HG03175 (cell line): ENCODE data around the gene RNF113B.

Experiments
- ATAC-seq: cut with Tn5 transposase; IDR thresholded peaks from one replicate; pipeline ENCODE4 v1.9.1; 2021; ENCODE audit warnings: mild to moderate bottlenecking, moderate library complexity; ENCODE audit not compliant: unreplicated experiment

RNF113B gene

DNA sequence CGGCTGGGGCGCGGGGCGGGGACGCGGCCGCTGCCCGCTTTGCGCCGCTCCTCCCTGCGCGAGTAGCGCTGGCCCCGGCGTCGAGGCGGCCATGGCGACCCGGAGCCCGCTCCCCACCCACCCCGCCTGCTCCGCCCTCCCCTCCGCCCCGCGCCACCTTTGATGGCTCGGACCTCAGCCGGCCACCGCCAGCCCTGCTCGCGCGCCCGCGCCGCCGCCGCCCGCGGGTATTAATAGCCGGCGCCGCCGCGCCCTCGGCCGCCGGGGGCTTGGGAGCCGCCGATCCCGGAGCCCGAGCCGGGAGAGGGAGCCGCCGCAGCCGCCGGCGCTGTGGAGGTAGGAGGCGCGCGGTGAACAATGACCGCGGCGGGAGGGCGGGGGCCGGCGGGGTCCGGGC, 33.9 kb downstream of the RNF113B start:
- no peak for ATAC-seq

DNA sequence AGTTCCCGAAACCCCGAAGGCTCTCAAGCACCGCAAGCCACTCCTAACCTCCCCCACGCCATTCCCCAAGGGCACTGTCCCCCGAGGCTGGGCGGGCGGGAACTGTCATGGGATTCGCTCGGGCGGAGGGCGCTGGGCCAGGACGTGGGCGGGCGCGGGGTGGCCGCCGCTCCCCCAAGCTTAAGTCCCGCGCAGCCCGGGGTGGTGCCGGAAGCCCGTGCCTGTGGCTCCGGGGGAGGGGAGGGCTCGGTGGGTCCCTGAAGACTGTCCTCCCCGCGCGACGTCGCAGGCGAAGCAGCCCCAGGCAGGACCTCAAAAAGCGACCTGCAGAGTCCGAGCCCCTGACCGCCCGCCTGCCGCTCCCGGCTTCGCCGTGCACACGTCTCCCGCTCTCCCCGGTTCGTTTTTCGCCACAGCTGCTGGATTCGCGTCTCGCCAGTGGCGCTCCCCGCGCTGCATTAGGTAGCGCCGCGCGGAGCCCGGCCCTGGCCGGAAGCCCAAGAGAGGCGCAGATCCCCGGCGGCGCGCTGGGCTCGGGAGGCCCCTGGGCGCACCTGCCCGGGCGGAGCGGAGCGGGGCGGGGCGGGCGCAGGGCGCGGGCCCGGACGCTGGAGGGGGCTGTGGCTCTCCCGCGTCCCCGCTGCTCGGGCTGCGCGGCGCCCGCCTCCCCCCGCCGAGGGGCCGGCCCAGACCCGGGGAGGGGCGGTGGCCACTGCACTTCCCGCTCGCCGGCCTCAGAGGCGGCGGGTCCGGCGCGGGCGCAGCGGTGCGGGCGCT, 34.5 kb downstream of the RNF113B start, which contains the start of gene FARP1:
FARP1 (plus strand) TSS at position 715 of the 777 bp plus-strand sequence. CDS start 70,149 bp downstream, outside the sequence.
- peak; percentile 79 for ATAC-seq

DNA sequence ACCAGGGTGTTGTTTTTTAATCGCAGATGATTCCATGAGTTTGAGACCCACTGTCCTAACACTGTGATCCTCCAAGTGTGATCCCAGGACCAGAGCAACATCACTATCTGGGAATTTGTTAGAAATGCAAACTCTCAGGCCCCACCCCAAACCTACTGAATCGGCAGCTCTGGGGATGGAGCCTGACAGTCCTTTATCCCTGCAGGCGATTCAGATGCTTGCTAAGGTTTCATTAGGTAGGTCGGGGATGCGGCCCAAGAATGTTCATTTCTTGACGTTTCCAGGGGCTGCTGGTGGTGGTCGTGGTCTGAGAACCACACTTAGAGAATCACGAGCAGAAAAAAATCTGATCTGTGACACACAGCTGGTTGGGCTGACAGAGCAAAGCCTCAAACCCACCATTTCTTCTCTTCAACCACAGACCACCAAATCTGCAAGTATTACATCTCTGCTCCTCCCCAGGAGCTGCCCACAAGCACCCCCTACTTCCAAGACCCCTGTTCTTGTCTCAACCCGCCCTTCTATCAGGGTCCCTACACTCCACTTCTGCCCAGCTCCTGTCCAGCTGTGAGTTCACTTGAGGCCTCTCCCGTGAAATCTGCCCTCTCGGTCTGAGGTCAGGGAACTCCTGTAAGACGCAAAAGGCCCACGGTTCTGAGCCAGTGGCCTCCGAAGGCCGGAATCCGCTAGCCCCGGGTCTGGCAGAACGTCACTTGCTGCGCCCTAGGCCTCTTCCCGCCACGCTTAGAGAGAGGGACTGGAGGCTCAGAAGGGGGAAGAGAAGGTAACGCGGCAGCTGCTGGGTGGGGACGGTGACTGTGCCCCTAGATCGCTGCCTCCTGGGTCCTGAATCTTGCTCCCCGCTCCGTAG, 35.3 kb downstream of the RNF113B start:
- ATAC-seq = peak; percentile 15

DNA sequence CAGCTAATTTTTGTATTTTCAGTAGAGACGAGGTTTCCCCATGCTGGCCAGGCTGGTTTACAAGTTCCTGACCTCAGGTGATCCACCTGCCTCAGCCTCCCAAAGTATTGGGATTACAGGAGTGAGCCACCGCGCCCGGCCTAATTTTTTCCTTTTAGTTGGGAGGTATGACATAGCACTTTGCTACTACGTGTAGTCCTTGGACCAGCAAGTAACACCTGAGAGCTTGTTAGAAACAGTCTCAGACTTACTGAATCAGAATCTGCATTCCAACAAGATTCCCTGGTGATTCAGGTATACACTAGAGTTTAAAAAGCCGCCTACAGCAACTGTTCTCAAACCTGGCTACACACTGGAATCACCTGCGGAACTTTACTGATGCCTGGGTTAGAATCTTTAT, 36.0 kb downstream of the RNF113B start:
- ATAC-seq = no peak

DNA sequence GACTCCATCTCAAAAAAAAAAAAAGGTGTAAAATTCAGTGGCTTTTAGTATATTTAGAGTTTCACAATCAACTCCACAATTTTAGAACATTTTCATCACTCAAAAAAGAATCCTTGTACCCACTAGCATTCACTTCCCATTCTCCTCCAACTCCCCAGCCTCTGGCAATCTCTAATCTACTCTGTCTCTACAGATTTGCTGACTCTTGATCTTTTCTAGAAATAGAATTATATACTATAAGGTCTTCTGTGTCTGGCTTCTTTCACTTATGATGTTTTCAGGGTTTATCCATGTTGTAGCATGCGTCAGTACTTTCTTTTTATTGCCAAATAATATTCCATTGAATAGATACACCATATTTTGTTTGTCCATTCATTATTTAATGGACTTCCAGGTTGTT, 42.2 kb downstream of the RNF113B start:
- ATAC-seq = no peak

DNA sequence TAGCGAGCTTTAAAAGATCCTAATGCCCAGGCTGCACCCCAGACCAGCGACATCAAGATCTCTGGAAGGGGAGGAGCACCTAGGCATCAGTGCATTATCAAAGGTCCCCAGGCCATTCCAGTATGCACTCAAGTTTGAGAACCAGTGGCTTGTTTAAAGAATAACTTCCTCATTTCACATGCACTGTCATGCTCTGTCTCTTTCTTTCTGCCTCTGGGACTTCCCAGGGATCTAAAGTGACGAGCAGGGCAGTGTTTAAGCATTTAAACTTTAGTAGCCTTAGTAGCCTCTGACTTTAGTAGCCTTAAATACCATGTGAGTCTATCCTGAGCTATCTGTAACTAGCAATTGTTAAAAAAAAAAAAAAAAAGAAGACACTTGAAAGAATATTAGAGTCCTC, 43.1 kb downstream of the RNF113B start:
- ATAC-seq = no peak

DNA sequence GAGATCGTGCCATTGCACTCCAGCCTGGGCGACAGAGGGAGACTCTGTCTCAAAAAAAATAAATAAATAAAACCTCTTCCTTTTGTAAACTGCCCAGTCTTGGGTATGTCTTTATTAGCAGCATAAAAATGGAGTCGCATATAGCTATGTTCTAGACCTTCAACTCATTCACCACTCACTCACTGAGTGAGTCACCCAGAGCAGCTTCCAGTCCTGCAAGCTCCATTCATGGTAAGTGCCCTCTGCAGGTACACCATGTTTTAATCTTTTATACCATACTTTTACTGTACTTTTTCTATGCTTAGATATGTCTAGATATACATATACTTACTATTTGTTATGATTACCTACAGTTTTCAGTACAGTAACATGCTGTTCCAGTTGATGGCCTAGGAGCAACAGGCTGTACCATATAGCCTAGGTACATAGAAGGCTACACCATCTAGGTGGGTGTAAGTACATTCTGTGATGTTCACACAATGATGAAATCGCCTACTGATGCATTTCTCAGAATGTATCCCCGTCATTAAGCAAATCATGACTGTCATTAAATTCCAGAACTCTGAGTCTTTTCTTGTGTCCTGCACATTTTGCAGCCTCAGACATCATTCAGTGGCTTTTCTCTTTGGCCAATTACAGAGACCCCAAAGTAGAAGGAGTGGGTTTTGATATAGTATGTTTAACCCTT, 47.9 kb downstream of the RNF113B start:
- ATAC-seq = no peak
